GM23338 (cell line): Measurements from ENCODE around the gene HEYL. TPM values are rescaled to one million over a fixed set of nuclear protein-coding genes. Genes with fewer than 3 reads are reported as not detected.

ENCODE experiments used
- ATAC-seq: fragments of 200-7000 bp; cut with Tn5 transposase; 3 replicates; pipeline ENCODE4 v1.9.1; 2020
- DNase-seq: peaks from one replicate; pipeline ENCODE4 v3.0.0-alpha.2; 2015; ENCODE audit warnings: low spot score
- H2AFZ ChIP-seq: fragments of 200-600 bp; sonication (generic); 2 replicates; pipeline ENCODE4 v1.8.0; 2016; ENCODE audit warnings: antibody characterized with exemption, mild to moderate bottlenecking, moderate library complexity
- H3F3A ChIP-seq: fragments of 200-600 bp; sonication (generic); replicated peaks from 2 replicates; pipeline ENCODE4 v1.8.0; 2017; ENCODE audit warnings: antibody characterized with exemption, mixed run types, low read depth
- H3K27ac ChIP-seq: fragments of 200-600 bp; sonication (generic); 2 replicates; pipeline ENCODE4 v1.6.1; 2016; ENCODE audit warnings: low read depth
- H3K27me3 ChIP-seq: fragments of 200-600 bp; sonication (generic); 2 replicates; pipeline ENCODE4 v1.8.0; 2016; ENCODE audit warnings: mild to moderate bottlenecking, mixed run types, moderate library complexity; ENCODE audit not compliant: insufficient read depth
- H3K36me3 ChIP-seq: fragments of 200-600 bp; sonication (generic); 2 replicates; pipeline ENCODE4 v1.8.0; 2016; ENCODE audit warnings: mild to moderate bottlenecking; ENCODE audit not compliant: insufficient read depth
- H3K4me1 ChIP-seq: fragments of 200-600 bp; sonication (generic); 2 replicates; pipeline ENCODE4 v1.8.0; 2016; ENCODE audit warnings: mild to moderate bottlenecking, moderate library complexity; ENCODE audit not compliant: insufficient read depth
- H3K4me2 ChIP-seq: fragments of 200-600 bp; sonication (generic); 2 replicates; pipeline ENCODE4 v1.7.1; 2017; ENCODE audit warnings: mixed run types
- H3K4me3 ChIP-seq: fragments of 200-600 bp; sonication (generic); 2 replicates; pipeline ENCODE4 v1.6.1; 2016; ENCODE audit warnings: mixed run types
- H3K79me2 ChIP-seq: fragments of 200-600 bp; sonication (generic); replicated peaks from 2 replicates; pipeline ENCODE4 v1.8.0; 2017; ENCODE audit warnings: mild to moderate bottlenecking; ENCODE audit not compliant: insufficient read depth
- H3K9me2 ChIP-seq: fragments of 200-600 bp; sonication (generic); 2 replicates; pipeline ENCODE4 v1.8.0; 2017; ENCODE audit not compliant: insufficient read depth
- H4K20me1 ChIP-seq: fragments of 200-600 bp; sonication (generic); replicated peaks from 2 replicates; pipeline ENCODE4 v1.8.0; 2017; ENCODE audit warnings: mild to moderate bottlenecking; ENCODE audit not compliant: insufficient read depth
- H3K27ac Mint-ChIP-seq: 2 replicates; pipeline ENCODE4 v1.8.0; 2020; ENCODE audit warnings: inconsistent platforms, mild to moderate bottlenecking, moderate library complexity, mixed read lengths
- H3K27me3 Mint-ChIP-seq: 3 replicates; pipeline ENCODE4 v1.8.0; 2022; ENCODE audit warnings: low read depth, mild to moderate bottlenecking, moderate library complexity, mixed read lengths, inconsistent platforms; ENCODE audit not compliant: insufficient read depth, poor library complexity
- H3K36me3 Mint-ChIP-seq: 3 replicates; pipeline ENCODE4 v1.8.0; 2021; ENCODE audit warnings: low read depth, mild to moderate bottlenecking, inconsistent platforms, moderate library complexity, mixed read lengths
- H3K4me1 Mint-ChIP-seq: 3 replicates; pipeline ENCODE4 v1.8.0; 2020; ENCODE audit warnings: mild to moderate bottlenecking, inconsistent platforms, mixed read lengths
- H3K4me3 Mint-ChIP-seq: 3 replicates; pipeline ENCODE4 v1.8.0; 2021; ENCODE audit warnings: moderate library complexity, mild to moderate bottlenecking, inconsistent platforms, mixed read lengths
- H3K9me3 Mint-ChIP-seq: 3 replicates; pipeline ENCODE4 v1.8.0; 2020; ENCODE audit warnings: moderate library complexity, mild to moderate bottlenecking, inconsistent platforms, mixed read lengths
- CREB1 ChIP-seq: fragments of 250-450 bp; sonication (Bioruptor Pico); IDR thresholded peaks from 2 replicates; pipeline ENCODE4 v1.5.0; 2020; ENCODE audit warnings: low read depth, mild to moderate bottlenecking, moderate library complexity
- ETS1 ChIP-seq: IDR thresholded peaks from 2 replicates; pipeline ENCODE4 v1.6.1; 2016; ENCODE audit warnings: antibody characterized with exemption
- EZH2 ChIP-seq: fragments of 200-600 bp; sonication (generic); IDR thresholded peaks from one replicate; pipeline ENCODE4 v1.8.0; 2017; ENCODE audit warnings: antibody characterized with exemption, mild to moderate bottlenecking, low read depth; ENCODE audit not compliant: unreplicated experiment
- JUNB ChIP-seq: IDR thresholded peaks from one replicate; pipeline ENCODE4 v1.6.1; 2016; ENCODE audit warnings: antibody characterized with exemption; ENCODE audit not compliant: unreplicated experiment
- POLR2AphosphoS5 ChIP-seq: IDR thresholded peaks from 2 replicates; pipeline ENCODE4 v1.6.1; 2016; ENCODE audit warnings: antibody characterized with exemption, low read depth
- REST ChIP-seq: IDR thresholded peaks from one replicate; pipeline ENCODE4 v1.6.1; 2018; ENCODE audit warnings: antibody characterized with exemption; ENCODE audit not compliant: unreplicated experiment
- STAT1 ChIP-seq: IDR thresholded peaks from one replicate; pipeline ENCODE4 v1.6.1; 2016; ENCODE audit warnings: antibody characterized with exemption; ENCODE audit not compliant: unreplicated experiment
- ZNF114 ChIP-seq: fragments of 250-450 bp; sonication (Bioruptor Pico); IDR thresholded peaks from 2 replicates; pipeline ENCODE4 v1.5.0; 2020; ENCODE audit warnings: mild to moderate bottlenecking, moderate library complexity
- ZNF331 ChIP-seq: fragments of 250-450 bp; sonication (Bioruptor Pico); IDR thresholded peaks from 2 replicates; pipeline ENCODE4 v1.5.0; 2020; ENCODE audit warnings: low read depth, mild to moderate bottlenecking, moderate library complexity
- polyA plus RNA-seq: library from polyadenylated mRNA; unstranded; fragments of >200 nt; fragmentation: Nextera tagmentation; extraction: Ambion mirVana; gene quantifications from 2 replicates; pipeline ENCODE4 v1.2.1, GENCODE V29; 2016
- total RNA-seq: library from RNA; depleted of rRNA; stranded (reverse); fragments of >200 nt; shearing (Covaris generic); gene quantifications from 2 replicates; pipeline ENCODE4 v1.2.3, GENCODE V29; 2014

The HEYL gene
- total and polyA plus RNA-seq, 2 experiments from 2014 or later, result 1.6 to 4.5 TPM

DNA sequence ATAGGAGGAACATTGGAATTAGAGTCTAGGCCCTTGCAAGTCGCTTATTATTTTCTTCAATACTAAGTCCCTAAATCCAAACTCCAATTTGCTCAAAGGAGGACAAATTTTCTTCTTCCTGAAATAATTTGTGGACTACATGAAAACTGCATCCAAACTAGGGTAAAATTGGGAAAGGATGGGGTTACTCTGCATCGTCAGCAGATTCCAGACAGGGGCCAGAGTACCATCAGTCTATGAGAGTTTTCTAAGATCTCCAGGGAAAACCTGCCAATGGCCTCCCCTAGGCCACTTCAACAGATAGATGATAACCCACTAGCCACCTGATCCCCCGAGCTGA, 508 bp downstream of the HEYL start (continued):
- TF ChIP-seq CREB1 (CRISPR knock-in tag), result no peak
- TF ChIP-seq ETS1, result no peak
- TF ChIP-seq EZH2, result no peak
- TF ChIP-seq JUNB, result no peak
- TF ChIP-seq POLR2AphosphoS5, result no peak
- no peak for TF ChIP-seq ZNF331 (CRISPR knock-in tag)

DNA sequence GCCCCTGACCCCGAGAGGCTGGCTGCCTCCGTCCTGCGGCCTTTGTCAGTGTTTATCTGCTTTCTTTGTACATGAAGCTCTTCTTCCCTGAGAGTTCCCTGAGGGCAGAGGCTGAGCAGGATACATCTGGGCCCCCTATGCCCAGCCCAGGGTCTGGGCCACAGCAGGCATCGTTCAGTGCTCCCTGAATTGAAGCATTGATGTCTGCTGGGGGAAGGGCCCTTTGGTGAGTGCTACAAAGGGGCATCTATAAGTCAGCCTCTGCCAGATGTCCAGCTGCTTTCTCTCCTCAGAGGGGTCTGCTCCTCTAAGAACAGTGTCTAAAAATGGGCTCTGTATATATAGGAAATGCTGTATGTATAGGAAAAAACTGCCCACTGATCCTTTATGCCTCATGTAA, 2.1 kb downstream of the HEYL start:
- no peak overlapping the region for H3K27ac ChIP-seq
- H2AFZ ChIP-seq, result no peak overlapping the region
- ATAC-seq, result no peak
- no peak for DNase-seq
- H3K36me3 ChIP-seq, result no peaks in the 10 kb centered on the region
- H3F3A ChIP-seq, result 0 out of 2 replicates have a peak, but pooled peaks cover 6% of the 10 kb centered on the region
- Mint-ChIP-seq H3K9me3 (no peaks in the 10 kb centered on the region), H3K4me1 (peaks cover 25% of the 10 kb centered on the region), H3K4me3 (no peak overlapping the region), H3K27me3 (peaks cover 59% of the 10 kb centered on the region), H3K36me3 (no peaks in the 10 kb centered on the region; the same call in 2 of the 3 replicates), H3K27ac (no peak overlapping the region)
- TF ChIP-seq POLR2AphosphoS5 (no peak), ETS1 (no peak)
- no peaks in the 10 kb centered on the region for H3K9me2 ChIP-seq
- no peaks in the 10 kb centered on the region for H3K79me2 ChIP-seq
- H3K4me1 ChIP-seq, result peaks cover 22% of the 10 kb centered on the region
- H3K27me3 ChIP-seq, result peaks cover 75% of the 10 kb centered on the region
- no peaks in the 10 kb centered on the region; the same call in none of the 2 replicates for H4K20me1 ChIP-seq
- no peak overlapping the region for H3K4me3 ChIP-seq
- no peak overlapping the region for H3K4me2 ChIP-seq

DNA sequence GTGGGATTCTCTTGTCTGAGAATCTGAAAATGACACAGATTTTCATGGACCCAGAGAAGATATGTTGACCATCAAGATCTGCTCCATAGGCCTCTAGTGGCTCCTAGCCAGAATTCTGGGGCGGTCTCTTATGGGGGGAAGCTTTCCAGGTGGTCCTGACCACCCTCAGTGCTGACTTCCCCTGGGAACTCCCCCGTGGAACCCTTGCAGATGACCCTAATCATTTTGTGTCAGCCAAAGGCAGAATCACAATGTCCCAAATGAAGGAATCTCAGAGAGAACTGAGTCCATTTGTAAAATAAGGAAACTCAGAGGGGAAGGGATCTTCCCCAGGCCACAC, 3.6 kb downstream of the HEYL start:
- H3K9me2 ChIP-seq, result no peaks in the 10 kb centered on the region
- peaks cover 82% of the 10 kb centered on the region for H3K27me3 ChIP-seq
- peaks cover 25% of the 10 kb centered on the region for H3K4me1 Mint-ChIP-seq
- H3F3A ChIP-seq, result 0 out of 2 replicates have a peak, but pooled peaks cover 6% of the 10 kb centered on the region
- H3K36me3 ChIP-seq, result no peaks in the 10 kb centered on the region
- H3K27me3 Mint-ChIP-seq, result peaks cover 56% of the 10 kb centered on the region
- DNase-seq (no peak), ATAC-seq (no peak)
- no peak overlapping the region for H3K4me3 ChIP-seq
- no peaks in the 10 kb centered on the region for H3K9me3 Mint-ChIP-seq
- no peak overlapping the region for H2AFZ ChIP-seq
- no peaks in the 10 kb centered on the region; the same call in 2 of the 3 replicates for H3K36me3 Mint-ChIP-seq
- H3K4me1 ChIP-seq, result peaks cover 22% of the 10 kb centered on the region
- peaks cover 2% of the 10 kb centered on the region for H4K20me1 ChIP-seq
- H3K4me3 Mint-ChIP-seq, result no peak overlapping the region; the same call in 2 of the 3 replicates
- H3K27ac ChIP-seq, result peak overlapping the region; percentile 55; the same call in 1 of the 2 replicates
- H3K27ac Mint-ChIP-seq, result no peak overlapping the region
- peak overlapping the region; percentile 71 for H3K4me2 ChIP-seq
- H3K79me2 ChIP-seq, result no peaks in the 10 kb centered on the region
- TF ChIP-seq EZH2, result no peak
- TF ChIP-seq ETS1, result no peak
- no peak for TF ChIP-seq ZNF331 (CRISPR knock-in tag)
- TF ChIP-seq STAT1, result no peak
- no peak for TF ChIP-seq ZNF114
- no peak for TF ChIP-seq REST
- TF ChIP-seq JUNB, result no peak
